IPS DF 4.7 (cell line): ENCODE results near the gene KCNMA1.

Experiments
- DNase-seq: peaks from one replicate; pipeline ENCODE4 v3.0.0-alpha.2; 2013; ENCODE audit warnings: low spot score; ENCODE audit errors: extremely low read depth

KCNMA1 gene

GRCh38 chr10:76920581-76920980, 717.0 kb downstream of the KCNMA1 start:
- DNase-seq: no peak

GRCh38 chr10:76918106-76918505, 719.5 kb downstream of the KCNMA1 start:
- no peak for DNase-seq

- DNase-seq: no peak
Measured at GRCh38 chr10:76917071-76917470, 720.5 kb downstream of the KCNMA1 start.

- DNase-seq: no peak
Measured at GRCh38 chr10:76916536-76916935, 721.1 kb downstream of the KCNMA1 start.

GRCh38 chr10:76915316-76915715, 722.3 kb downstream of the KCNMA1 start:
- no peak for DNase-seq

- DNase-seq: no peak
Measured at GRCh38 chr10:76911184-76911583, 726.4 kb downstream of the KCNMA1 start.

- no peak for DNase-seq
Measured at GRCh38 chr10:76910184-76910962, 727.2 kb downstream of the KCNMA1 start.

GRCh38 chr10:76906256-76906655, 731.4 kb downstream of the KCNMA1 start:
- DNase-seq: no peak

- DNase-seq: no peak
Measured at GRCh38 chr10:76905251-76905650, 732.4 kb downstream of the KCNMA1 start.

- no peak for DNase-seq
Measured at GRCh38 chr10:76903387-76903945, 734.1 kb downstream of the KCNMA1 start.

GRCh38 chr10:76902949-76903348, 734.7 kb downstream of the KCNMA1 start:
- peak; percentile 41 for DNase-seq

GRCh38 chr10:76901701-76902100, 735.9 kb downstream of the KCNMA1 start:
- no peak for DNase-seq

- DNase-seq: no peak
Measured at GRCh38 chr10:76899490-76899889, 738.1 kb downstream of the KCNMA1 start.

GRCh38 chr10:76892766-76893479, 744.7 kb downstream of the KCNMA1 start:
- DNase-seq: no peak

GRCh38 chr10:76887223-76888010, 750.2 kb downstream of the KCNMA1 start:
- no peak for DNase-seq

GRCh38 chr10:76885816-76886215, 751.8 kb downstream of the KCNMA1 start:
- no peak for DNase-seq

GRCh38 chr10:76884673-76885275, 752.8 kb downstream of the KCNMA1 start:
- DNase-seq: no peak

- no peak for DNase-seq
Measured at GRCh38 chr10:76883596-76883995, 754.0 kb downstream of the KCNMA1 start.

GRCh38 chr10:76882796-76883195, 754.8 kb downstream of the KCNMA1 start:
- DNase-seq: no peak

GRCh38 chr10:76882245-76882644, 755.4 kb downstream of the KCNMA1 start:
- no peak for DNase-seq

- no peak for DNase-seq
Measured at GRCh38 chr10:76881477-76882220, 756.0 kb downstream of the KCNMA1 start.
